Suprapubic skin (tissue), 4 donors: ENCODE measurements around the gene LSM4.

Experiments
- EP300 ChIP-seq: sonication (generic); formaldehyde crosslinking; IDR thresholded peaks from one replicate; pipeline ENCODE4 v1.6.1; 2017; ENCODE audit warnings: antibody characterized with exemption
- POLR2A ChIP-seq, 2 donors: fragments of 450-650 bp; IDR thresholded peaks; one replicate each; pipeline ENCODE4 v1.6.1; 2017; ENCODE audit warnings: antibody characterized with exemption in 2 of 2, mild to moderate bottlenecking in 2 of 2, moderate library complexity in 2 of 2
- POLR2AphosphoS5 ChIP-seq, 3 donors: sonication (generic); formaldehyde crosslinking; IDR thresholded peaks; one replicate each; pipeline ENCODE4 v1.6.1; 2017; ENCODE audit warnings: antibody characterized with exemption in 3 of 3
- TF ChIP-seq, protein P1 (sequence below), 2 donors: fragments of 200-600 bp in 1 of 2; fragments of 450-650 bp in 1 of 2; sonication (generic) in 1 of 2; IDR thresholded peaks; one replicate each; pipeline ENCODE4 v1.5.1; 2016 to 2019; ENCODE audit warnings: antibody characterized with exemption in 2 of 2, mild to moderate bottlenecking in 1 of 2, moderate library complexity in 1 of 2

DNA sequence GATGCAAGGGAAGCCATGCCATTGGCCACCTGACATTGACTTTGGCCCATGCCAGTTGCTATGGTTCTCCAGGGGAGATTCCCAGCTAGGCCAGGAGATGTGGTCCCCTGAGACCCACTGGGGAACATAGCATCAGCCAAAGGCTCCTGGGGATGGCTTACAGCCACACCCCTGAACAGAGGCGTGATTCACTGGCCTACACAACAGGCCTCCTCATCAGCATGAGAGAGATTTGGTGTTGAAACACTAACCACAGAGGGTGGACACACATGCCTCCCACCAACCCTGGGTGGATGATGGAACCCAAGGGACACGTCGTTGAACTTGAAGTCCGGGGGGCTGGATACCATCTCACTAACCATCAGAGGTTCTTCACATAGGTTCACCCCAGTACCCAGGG, 63.0 kb downstream of the LSM4 start:
- TF ChIP-seq EP300 (no peak), POLR2A (IDR thresholded peaks at IDR 0.05) (no peak), POLR2AphosphoS5 (IDR thresholded peaks at IDR 0.05) (no peak)
- TF ChIP-seq, protein P1, sequence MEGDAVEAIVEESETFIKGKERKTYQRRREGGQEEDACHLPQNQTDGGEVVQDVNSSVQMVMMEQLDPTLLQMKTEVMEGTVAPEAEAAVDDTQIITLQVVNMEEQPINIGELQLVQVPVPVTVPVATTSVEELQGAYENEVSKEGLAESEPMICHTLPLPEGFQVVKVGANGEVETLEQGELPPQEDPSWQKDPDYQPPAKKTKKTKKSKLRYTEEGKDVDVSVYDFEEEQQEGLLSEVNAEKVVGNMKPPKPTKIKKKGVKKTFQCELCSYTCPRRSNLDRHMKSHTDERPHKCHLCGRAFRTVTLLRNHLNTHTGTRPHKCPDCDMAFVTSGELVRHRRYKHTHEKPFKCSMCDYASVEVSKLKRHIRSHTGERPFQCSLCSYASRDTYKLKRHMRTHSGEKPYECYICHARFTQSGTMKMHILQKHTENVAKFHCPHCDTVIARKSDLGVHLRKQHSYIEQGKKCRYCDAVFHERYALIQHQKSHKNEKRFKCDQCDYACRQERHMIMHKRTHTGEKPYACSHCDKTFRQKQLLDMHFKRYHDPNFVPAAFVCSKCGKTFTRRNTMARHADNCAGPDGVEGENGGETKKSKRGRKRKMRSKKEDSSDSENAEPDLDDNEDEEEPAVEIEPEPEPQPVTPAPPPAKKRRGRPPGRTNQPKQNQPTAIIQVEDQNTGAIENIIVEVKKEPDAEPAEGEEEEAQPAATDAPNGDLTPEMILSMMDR (IDR thresholded peaks at IDR 0.05), result no peak
